ENCODE results near the gene ZGPAT. TPM values are rescaled to one million over a fixed set of nuclear protein-coding genes. Genes with fewer than 3 reads are reported as not detected.

The ZGPAT gene
- polyA plus RNA-seq, 1 donor from 2014 or later = 59.4 TPM

DNA sequence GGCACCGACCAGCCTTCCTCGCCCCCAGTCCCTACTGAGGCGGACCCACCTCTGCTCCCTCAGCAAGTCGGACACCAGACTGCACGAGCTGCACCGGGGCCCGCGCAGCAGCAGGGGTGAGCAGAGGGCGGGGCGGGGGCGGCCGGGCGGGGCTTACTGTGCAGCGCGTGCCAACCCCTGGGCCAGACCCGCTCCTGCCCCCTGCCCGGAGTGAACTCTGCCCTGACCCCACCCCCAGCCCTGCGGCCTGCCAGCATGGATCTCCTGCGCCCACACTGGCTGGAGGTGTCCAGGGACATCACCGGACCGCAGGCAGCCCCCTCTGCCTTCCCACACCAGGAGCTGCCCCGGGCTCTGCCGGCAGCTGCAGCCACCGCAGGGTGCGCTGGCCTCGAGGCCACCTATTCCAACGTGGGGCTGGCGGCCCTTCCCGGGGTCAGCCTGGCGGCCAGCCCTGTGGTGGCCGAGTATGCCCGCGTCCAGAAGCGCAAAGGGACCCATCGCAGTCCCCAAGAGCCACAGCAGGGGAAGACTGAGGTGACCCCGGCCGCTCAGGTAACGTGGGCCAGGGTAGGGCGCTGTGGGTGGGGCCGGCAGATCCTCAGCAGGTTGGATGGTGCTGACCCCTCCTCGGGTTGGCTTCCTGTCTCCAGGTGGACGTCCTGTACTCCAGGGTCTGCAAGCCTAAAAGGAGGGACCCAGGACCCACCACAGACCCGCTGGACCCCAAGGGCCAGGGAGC lies 30.3 kb downstream of the ZGPAT start:
- peak overlapping the region in 3 of 4 donors; percentile 62 to 92 (median 86) for H3K4me3 Mint-ChIP-seq
- no peaks in the 10 kb centered on the region for H3K9me3 Mint-ChIP-seq
- H3K36me3 Mint-ChIP-seq = no peaks in the 10 kb centered on the region
- H3K4me1 Mint-ChIP-seq = peaks cover 9% of the 10 kb centered on the region in 3 donors
- H3K27me3 Mint-ChIP-seq = no peaks in the 10 kb centered on the region
- no peak overlapping the region for H3K27ac Mint-ChIP-seq

DNA sequence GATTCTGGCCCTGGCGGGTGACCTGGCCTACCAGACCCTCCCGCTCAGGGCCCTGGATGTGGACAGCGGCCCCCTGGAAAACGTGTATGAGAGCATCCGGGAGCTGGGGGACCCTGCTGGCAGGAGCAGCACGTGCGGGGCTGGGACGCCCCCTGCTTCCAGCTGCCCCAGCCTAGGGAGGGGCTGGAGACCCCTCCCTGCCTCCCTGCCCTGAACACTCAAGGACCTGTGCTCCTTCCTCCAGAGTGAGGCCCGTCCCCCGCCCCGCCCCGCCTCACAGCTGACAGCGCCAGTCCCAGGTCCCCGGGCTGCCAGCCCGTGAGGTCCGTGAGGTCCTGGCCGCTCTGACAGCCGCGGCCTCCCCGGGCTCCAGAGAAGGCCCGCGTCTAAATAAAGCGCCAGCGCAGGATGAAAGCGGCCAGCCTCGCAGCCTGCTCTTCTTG lies 30.9 kb downstream of the ZGPAT start:
- H3K4me3 Mint-ChIP-seq = peak overlapping the region in 3 of 4 donors; percentile 17 to 86 (median 62)
- no peaks in the 10 kb centered on the region for H3K9me3 Mint-ChIP-seq
- H3K27me3 Mint-ChIP-seq = no peaks in the 10 kb centered on the region
- H3K36me3 Mint-ChIP-seq = no peaks in the 10 kb centered on the region
- peaks cover 9% of the 10 kb centered on the region in 3 donors for H3K4me1 Mint-ChIP-seq
- H3K27ac Mint-ChIP-seq = no peak overlapping the region

DNA sequence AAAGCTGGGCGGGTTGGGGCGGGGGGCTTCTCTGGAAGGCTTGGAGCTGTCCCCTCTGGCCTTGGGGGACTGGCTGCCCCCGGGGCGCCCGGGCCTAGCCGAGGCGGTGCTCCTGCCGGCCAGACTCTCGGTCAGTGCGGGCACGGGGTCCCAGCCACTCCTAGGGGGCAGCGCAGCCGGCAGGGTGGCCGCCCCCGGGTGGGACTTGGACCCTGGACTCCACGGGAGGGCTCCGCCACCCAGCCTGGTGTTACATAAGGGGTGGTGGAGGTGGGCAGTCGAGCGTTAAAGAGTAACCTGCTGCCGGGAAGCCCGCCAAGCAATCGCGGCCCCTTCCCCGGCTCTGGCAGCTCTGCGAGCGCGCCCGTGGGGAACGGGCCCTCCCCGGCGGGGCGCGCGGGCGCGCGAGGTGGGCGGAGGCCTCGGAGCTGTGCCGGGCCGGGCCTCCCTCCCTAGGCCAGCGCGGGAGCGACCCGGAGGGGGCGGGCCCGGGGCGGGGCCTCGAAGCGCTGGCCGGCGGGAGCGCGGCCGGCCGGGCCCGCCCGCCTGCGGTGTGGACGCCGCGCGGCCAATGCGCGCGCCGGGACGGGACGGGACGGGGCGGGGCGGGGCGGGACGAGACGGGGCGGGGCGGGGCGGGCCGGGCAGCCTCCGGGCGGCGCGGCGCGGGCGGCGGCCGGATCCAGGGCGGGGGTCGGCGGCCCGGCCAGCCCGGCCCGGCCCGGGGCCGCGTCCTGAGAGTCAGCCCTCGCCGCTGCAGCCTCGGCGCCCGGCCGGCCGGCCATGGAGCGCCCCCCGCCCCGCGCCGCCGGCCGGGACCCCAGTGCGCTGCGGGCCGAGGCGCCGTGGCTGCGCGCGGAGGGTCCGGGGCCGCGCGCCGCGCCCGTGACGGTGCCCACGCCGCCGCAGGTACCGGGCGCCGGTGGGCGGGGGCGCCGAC lies 31.6 kb downstream of the ZGPAT start, which contains the start of gene SLC2A4RG:
Gene SLC2A4RG, plus strand, starts transcription at position 647 of the 940 bp plus-strand sequence. Its CDS starts 137 bp downstream, at position 784.
- H3K4me1 Mint-ChIP-seq = peaks cover 5 to 9% (median 7%) of the 10 kb centered on the region in 3 donors
- H3K27me3 Mint-ChIP-seq = no peaks in the 10 kb centered on the region
- H3K27ac Mint-ChIP-seq = no peak within 1 kb of the TSS
- H3K4me3 Mint-ChIP-seq = peak within 1 kb of the TSS in 3 of 4 donors; percentile 64 to 86 (median 66)
- no peaks in the 10 kb centered on the region for H3K36me3 Mint-ChIP-seq
- no peaks in the 10 kb centered on the region for H3K9me3 Mint-ChIP-seq

DNA sequence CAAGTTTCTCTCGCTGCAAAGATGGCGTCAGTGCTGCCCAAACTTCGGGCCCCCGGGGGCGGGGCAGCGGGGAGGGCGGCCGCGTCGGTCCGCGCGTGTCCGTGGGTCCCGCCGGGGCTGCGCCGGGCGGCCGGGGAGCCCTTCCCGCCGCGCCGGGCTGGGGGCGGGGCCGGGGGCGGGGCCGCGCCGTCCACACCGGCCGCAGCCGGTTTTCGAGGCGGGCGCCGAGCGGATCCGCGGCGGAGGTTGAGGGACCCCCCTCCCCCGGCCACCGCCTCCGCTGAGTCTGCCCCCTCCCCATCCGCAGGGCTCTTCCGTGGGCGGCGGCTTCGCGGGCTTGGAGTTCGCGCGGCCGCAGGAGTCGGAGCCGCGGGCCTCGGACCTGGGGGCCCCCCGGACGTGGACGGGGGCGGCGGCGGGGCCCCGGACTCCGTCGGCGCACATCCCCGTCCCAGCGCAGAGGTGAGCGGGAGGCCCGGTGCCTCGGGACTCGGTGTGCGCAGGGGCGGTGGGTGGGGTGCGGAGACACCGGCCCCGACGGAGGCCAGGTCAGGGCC lies 32.3 kb downstream of the ZGPAT start:
- Mint-ChIP-seq H3K9me3 (no peaks in the 10 kb centered on the region), H3K27me3 (no peaks in the 10 kb centered on the region), H3K27ac (no peak overlapping the region), H3K4me3 (peak overlapping the region in 3 of 4 donors; percentile 12 to 66 (median 64)), H3K36me3 (no peaks in the 10 kb centered on the region), H3K4me1 (peaks cover 5 to 9% (median 7%) of the 10 kb centered on the region in 3 donors)

DNA sequence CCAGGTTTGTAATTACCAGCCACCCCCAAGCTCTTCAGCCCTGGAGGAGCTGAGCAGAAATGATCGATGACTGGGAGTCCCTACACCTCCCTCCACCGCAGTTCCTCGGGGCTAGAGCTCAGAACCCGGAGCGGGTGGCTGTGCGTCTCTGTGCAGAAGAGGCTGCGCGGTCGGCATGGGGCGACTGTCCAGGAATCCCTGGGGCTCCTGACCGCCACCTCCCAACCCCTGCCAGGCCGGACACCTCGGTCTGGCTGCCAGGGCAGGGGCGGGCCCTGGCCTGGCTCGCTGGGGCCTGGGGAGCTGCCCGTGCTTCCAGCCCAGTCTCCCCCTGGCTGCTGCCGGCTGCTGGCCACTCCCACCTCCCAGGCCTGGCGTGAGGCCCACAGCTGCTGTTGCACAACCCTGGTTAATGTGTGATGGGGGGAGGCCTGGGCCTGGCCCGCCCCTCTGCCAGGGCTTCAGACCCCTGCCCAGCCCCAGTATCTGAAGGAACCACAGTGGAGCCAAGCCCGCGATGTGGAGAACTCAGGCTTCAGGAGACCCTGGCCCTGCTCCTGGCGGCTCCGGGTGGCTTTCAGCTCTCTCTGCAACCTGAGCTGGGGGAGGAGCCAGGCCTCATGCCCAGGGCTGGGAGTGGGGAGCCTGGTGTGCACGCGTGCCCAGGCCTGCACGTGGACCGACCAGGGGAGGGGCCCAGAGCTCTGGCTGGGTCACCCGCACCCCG lies 33.0 kb downstream of the ZGPAT start:
- H3K27ac Mint-ChIP-seq = peak overlapping the region in 1 of 3 donors; percentile 35
- H3K4me1 Mint-ChIP-seq = peaks cover 5 to 9% (median 7%) of the 10 kb centered on the region in 3 donors
- H3K9me3 Mint-ChIP-seq = no peaks in the 10 kb centered on the region
- no peaks in the 10 kb centered on the region for H3K27me3 Mint-ChIP-seq
- peak overlapping the region in 3 of 4 donors; percentile 51 to 66 (median 64) for H3K4me3 Mint-ChIP-seq
- H3K36me3 Mint-ChIP-seq = no peaks in the 10 kb centered on the region

DNA sequence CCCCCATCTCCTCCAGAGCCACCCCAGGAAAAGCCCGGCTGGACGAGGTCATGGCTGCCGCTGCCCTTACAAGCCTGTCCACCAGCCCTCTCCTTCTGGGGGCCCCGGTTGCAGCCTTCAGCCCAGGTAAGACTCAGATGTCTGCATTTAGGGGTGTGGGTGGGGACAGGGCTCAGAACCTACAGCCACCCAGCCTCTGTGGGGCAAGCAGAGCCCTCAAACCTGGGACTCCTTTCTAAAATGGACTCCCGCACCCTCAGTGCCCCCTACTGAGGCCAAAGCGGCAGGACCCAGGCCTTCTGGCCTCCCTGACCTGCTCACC lies 33.5 kb downstream of the ZGPAT start:
- Mint-ChIP-seq H3K36me3 (no peaks in the 10 kb centered on the region), H3K27me3 (no peaks in the 10 kb centered on the region), H3K4me1 (peaks cover 1 to 4% (median 1%) of the 10 kb centered on the region in 3 donors), H3K27ac (peak overlapping the region in 1 of 3 donors; percentile 35), H3K9me3 (no peaks in the 10 kb centered on the region), H3K4me3 (peak overlapping the region in 3 of 4 donors; percentile 46 to 78 (median 66))

DNA sequence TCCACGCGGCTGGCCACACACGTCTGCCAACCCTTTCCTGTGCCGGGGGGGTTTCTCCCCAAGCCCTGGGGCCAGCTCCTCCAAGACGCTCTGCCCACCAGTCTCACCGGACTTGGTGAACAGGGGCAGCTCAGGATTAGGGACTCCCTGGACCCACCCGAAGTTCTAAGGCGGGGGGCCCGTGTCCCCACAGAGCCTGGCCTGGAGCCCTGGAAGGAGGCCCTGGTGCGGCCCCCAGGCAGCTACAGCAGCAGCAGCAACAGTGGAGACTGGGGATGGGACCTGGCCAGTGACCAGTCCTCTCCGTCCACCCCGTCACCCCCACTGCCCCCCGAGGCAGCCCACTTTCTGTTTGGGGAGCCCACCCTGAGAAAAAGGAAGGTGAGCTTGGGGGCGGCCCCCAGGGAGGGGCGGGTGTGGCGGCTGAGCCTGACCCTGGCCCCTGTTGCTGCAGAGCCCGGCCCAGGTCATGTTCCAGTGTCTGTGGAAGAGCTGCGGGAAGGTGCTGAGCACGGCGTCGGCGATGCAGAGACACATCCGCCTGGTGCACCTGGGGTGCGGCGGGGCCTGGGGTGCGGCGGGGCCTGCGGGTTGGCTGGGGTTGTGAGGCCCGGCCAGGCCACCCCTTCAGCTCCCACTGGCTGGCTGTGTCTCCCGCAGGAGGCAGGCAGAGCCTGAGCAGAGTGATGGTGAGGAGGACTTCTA lies 34.0 kb downstream of the ZGPAT start:
- Mint-ChIP-seq H3K9me3 (no peaks in the 10 kb centered on the region), H3K27me3 (no peaks in the 10 kb centered on the region), H3K27ac (peak overlapping the region in 1 of 3 donors; percentile 35), H3K4me3 (peak overlapping the region in 2 of 4 donors; percentile 46 to 66), H3K36me3 (no peaks in the 10 kb centered on the region), H3K4me1 (no peaks in the 10 kb centered on the region)

DNA sequence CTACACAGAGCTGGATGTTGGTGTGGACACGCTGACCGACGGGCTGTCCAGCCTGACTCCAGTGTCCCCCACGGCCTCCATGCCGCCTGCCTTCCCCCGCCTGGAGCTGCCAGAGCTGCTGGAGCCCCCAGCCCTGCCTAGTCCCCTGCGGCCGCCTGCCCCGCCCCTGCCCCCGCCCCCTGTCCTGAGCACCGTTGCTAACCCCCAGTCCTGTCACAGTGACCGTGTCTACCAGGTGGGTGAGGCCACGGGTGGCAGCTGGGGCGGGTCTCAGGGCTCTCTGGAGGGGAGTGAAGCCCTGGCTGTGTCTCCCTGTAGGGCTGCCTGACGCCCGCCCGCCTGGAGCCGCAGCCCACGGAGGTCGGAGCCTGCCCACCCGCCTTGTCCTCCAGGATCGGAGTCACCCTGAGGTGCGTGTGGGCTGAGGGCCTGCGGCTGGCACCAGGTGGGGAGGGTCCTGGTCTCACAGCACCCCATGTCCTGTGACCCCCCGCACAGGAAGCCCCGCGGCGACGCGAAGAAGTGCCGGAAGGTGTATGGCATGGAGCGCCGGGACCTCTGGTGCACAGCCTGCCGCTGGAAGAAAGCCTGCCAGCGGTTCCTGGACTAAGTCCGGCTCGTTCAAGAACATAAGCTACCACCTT lies 34.7 kb downstream of the ZGPAT start:
- no peaks in the 10 kb centered on the region for H3K36me3 Mint-ChIP-seq
- no peaks in the 10 kb centered on the region for H3K9me3 Mint-ChIP-seq

DNA sequence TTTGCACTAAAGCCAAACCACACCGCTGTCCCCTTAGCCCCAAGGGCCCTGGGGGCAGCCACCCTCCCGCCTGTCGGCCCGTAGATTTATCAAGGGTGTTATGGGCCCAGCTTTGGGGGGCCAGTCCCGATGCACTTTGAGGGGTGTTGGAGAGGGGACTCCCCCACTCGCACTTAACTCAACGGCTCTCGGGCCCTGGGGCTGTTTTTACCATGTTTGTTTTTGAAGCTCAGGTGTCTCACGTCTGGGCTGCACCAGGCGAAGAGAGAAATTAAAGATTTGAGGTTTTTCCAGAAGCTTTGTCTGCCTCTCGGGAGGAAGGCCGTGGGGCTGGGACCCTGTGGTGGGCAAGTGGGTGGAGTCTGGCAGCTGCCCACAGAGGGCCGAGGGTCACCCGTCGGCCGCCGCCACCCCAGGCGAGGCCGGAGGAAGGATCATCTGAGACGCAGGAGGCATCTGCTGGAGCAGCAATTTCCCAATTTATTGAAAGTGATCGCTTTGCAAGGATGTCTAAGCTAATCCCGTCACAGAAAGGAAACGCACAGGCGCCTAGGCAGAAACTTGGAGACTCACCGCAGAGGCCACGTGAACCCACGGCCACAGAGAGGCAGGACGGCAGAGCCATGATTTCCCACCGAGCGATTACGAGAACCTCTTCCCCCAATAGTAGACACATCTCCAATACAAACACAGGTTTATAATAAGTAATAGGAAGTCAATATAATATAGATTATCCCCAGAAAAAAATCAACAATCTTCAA lies 35.6 kb downstream of the ZGPAT start:
- Mint-ChIP-seq H3K4me1 (no peaks in the 10 kb centered on the region), H3K4me3 (peak overlapping the region in 2 of 4 donors; percentile 27 to 55), H3K27me3 (no peaks in the 10 kb centered on the region), H3K36me3 (no peaks in the 10 kb centered on the region), H3K9me3 (no peaks in the 10 kb centered on the region), H3K27ac (no peak overlapping the region)

More for the DNA sequence above, 34.7 kb downstream of the ZGPAT start:
- Mint-ChIP-seq H3K4me3 (no peak overlapping the region), H3K4me1 (no peaks in the 10 kb centered on the region), H3K27me3 (no peaks in the 10 kb centered on the region), H3K27ac (no peak overlapping the region)

DNA sequence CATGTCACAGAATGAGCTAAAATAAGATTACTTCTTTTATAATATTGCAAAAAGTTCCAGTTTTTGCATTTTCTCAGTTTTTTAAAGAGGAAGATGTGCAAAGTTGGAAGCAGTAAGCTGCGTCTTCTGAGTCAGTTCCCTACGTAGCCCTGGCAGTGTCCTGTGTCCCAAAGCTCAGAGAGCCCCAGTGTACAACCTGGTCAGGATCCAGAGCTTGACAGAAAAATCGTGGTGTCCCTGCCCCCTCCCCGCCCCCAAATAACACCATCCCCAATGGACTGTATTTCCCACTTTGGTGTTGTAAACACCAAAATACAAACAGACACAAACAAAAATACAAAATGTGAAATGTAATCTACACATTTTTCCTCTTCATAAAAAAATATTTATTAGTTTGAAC lies 36.3 kb downstream of the ZGPAT start:
- peak overlapping the region in 1 of 4 donors; percentile 55 for H3K4me3 Mint-ChIP-seq
- H3K4me1 Mint-ChIP-seq = no peaks in the 10 kb centered on the region
- H3K27me3 Mint-ChIP-seq = no peaks in the 10 kb centered on the region
- H3K27ac Mint-ChIP-seq = no peak overlapping the region
- no peaks in the 10 kb centered on the region for H3K9me3 Mint-ChIP-seq
- H3K36me3 Mint-ChIP-seq = no peaks in the 10 kb centered on the region

DNA sequence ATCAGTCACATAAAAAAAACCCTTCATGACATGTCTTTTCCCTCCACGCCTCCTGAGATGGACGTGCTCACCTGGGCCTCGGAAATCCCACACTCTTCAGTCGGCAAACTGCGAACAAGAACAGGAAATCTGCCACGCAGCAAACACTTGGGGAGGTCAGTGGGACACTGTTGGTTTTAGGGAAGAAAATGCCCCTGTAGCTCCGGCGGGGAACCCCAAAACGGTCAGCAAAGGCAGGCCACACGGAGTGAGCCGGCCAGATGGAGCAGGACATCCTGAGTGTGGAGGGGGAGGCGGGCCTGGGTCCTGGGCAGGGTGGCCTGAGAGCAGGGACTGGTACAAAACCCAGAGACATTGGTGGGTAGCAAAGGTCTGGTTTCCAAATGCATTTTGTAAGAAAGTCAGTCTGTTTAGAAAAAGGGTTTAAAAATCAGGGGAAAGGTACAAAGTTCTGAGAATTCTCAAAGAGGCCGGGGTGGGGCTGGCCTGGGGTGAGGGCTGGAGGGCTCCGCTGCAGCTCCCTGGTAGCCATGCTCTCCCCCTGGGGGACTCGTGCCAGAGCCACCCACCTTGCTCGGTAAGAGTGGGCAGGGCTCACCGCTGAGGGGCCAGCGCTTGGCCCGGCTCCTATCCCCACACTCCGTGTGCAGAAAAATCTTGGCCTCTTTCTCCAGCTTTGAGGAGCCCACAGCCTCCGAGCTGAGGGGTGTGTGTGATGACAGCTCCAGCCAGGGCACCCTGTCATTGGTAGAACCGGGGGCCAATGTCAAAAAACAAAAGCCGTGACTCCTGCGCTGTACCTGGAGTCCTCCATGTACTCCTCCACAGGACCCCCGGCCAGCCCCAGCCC lies 37.0 kb downstream of the ZGPAT start:
- Mint-ChIP-seq H3K27me3 (no peaks in the 10 kb centered on the region), H3K27ac (no peak overlapping the region), H3K36me3 (no peaks in the 10 kb centered on the region), H3K4me3 (peak overlapping the region in 1 of 4 donors; percentile 53), H3K4me1 (no peaks in the 10 kb centered on the region), H3K9me3 (no peaks in the 10 kb centered on the region)

DNA sequence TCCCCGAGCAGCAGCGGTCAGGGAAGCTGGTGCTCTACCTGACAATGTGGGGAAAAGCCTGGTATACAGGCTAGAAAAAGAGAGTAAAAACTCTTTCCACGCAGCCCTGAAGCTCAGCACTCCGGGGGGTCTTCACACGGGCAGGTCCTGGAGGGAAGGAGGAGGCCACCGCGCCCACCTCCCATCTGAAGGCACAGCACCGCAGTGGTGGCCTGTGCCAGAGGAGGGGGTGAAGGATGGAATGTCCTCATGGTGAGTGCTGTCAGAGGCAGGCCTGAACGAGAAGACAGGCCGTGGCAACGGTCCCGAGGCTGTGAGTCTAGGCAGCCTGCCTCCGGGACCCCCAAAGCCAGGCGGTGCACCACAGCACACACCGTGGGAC lies 37.6 kb downstream of the ZGPAT start:
- H3K9me3 Mint-ChIP-seq = no peaks in the 10 kb centered on the region
- no peaks in the 10 kb centered on the region for H3K36me3 Mint-ChIP-seq
- H3K27me3 Mint-ChIP-seq = no peaks in the 10 kb centered on the region
- H3K27ac Mint-ChIP-seq = no peak overlapping the region
- H3K4me1 Mint-ChIP-seq = no peaks in the 10 kb centered on the region
- peak overlapping the region in 1 of 4 donors; percentile 53 for H3K4me3 Mint-ChIP-seq

Data from IgD-negative memory B cell (primary cell).